ENCODE results near the gene NHSL2.

The NHSL2 gene

DNA sequence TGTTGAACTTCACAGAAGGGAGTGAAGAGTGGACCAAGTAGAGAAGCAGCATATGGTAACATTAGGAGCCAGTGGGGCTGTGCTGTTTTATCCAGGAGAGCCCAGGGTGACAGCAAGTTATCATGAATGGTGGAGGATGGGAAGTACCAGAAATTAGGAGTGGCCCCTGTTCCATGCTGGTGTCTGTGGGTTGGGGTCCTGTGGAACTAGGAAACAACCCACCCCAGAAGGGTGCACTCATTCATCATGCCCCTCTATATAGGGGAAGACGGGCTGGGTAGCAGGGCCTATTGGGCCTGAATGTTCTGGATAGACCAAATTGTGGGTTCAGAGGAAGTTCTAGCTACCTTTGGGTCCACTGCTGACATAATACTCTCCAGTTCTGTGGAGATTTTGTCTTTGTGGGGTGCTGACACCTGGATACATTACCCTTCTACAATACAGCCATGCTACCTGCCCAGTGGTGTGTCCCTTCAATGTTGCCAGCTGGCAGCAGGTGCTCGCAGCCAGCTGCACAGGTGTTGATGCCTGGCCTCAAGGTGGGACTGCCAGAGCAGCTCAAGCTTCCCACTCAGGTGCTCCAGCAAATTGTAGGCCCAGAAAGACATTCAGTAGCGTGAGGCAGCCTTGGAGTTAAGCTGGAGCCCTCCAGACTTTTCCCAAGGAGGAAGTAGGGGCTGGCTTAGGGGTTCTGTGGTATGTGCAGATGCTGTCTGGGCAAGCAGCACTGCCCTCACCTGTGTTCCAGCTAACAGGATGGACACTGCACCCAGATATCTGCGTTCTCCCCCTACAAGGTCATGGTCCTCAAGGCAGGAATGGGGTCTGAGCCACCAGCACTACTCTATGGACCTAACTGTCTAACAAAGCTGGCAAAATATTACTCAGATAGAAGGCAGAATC, 106.5 kb downstream of the NHSL2 start:
- in situ Hi-C loops (cut with HindIII; ENCODE audit: low sequenced_read_pairs) = loop anchor here (5.0 kb wide), 3 partner anchors 65 to 160 kb away; no protein-coding TSS in a partner anchor

- in situ Hi-C loops (cut with HindIII; ENCODE audit: low sequenced_read_pairs) = loop anchor here (5.0 kb wide), 3 partner anchors 66 to 159 kb away; no protein-coding TSS in a partner anchor
These were observed 107.8 kb downstream of the NHSL2 start for GRCh38 chrX:72018277-72019112.

GRCh38 chrX:72019487-72019886, 108.8 kb downstream of the NHSL2 start:
- in situ Hi-C loops (cut with HindIII; ENCODE audit: low sequenced_read_pairs) = loop anchor here (5.0 kb wide), 3 partner anchors 67 to 158 kb away; no protein-coding TSS in a partner anchor

- in situ Hi-C loops (cut with HindIII; ENCODE audit: low sequenced_read_pairs) = no loop called here
These were observed 109.6 kb downstream of the NHSL2 start for GRCh38 chrX:72020204-72020603.

DNA sequence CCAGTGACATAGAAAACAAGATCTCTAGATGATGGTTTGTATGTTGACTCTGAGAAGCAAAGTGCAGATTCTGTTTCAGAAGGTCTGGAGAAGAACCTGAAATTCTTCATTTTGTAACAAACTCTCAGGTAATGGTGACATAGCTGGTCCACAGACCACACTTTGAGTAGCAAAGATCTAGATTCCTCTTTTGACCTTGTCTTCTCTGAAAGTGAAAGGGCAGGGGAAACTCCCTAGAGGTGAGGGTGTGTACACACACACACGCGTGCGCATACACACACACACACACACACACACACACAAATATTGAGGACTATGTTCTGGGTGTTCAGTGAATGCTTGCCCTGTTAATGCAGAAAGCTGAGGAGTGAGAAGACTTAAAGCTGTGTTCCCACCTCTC, 110.1 kb downstream of the NHSL2 start:
- in situ Hi-C loops (cut with HindIII; ENCODE audit: low sequenced_read_pairs) = no loop called here

DNA sequence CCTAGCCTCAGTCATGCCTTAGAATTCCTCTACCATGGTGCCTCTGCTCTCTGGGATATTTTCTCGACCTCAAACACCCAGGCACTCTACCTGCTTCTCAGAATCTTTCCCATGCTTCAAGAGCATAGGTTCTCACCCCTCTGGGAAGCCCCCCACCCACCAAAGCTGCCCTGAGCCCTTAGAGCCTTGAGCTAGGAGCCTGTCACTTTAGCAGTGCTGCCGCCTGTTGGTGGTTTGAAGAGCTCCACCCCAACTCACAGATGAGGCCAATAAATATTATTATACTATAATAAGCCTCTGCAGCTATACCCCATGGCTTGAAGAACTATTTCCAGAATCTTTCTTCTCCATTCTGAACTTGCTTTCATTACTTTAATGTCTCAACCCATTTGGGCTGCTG, 111.3 kb downstream of the NHSL2 start:
- in situ Hi-C loops (cut with HindIII; ENCODE audit: low sequenced_read_pairs) = no loop called here

DNA sequence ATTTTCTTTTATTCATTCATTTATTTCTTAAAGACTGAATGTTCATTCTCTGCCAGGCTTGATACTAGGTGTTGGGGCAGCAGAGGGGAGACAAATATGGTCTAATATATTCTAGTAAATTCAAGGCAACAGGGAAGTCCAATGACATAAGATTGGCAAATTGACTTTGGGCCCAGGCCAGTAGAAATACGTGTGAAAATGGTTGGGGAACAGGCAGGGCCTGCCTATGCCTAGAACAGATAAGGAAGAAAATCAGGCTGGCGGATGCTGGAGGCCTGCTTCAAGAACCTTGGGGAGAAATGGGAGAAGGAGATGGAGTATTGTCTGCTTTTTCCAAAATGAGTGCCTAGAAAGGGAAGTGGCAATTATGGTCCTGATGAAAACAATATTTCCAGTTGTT, 112.4 kb downstream of the NHSL2 start:
- in situ Hi-C loops (cut with HindIII; ENCODE audit: low sequenced_read_pairs) = no loop called here

DNA sequence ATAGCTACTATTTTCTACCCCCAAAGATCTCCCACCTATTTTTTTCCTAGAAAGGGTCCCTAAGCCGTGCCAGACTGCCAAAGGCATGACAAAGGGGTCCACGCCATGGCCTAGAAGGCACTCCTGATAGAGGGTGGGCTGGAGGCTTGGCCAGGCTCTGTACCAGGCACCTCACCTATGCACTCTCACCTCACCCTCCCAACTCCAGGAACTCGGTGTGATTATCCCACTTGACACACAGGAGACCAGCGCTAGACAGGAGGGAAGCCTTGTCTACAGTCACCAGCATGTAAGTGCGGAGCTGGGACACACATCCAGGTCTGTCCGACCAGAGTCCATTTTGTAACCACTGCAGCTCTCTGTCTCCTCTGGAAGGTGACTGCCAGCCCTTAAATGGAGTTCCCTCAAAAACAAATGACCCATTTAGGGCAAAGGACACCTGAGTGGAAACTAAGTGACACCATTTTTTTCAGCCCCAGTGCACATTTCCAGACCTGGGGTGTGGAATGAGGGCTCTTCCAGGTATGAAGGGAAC, 114.7 kb downstream of the NHSL2 start:
- in situ Hi-C loops (cut with HindIII; ENCODE audit: low sequenced_read_pairs) = no loop called here

DNA sequence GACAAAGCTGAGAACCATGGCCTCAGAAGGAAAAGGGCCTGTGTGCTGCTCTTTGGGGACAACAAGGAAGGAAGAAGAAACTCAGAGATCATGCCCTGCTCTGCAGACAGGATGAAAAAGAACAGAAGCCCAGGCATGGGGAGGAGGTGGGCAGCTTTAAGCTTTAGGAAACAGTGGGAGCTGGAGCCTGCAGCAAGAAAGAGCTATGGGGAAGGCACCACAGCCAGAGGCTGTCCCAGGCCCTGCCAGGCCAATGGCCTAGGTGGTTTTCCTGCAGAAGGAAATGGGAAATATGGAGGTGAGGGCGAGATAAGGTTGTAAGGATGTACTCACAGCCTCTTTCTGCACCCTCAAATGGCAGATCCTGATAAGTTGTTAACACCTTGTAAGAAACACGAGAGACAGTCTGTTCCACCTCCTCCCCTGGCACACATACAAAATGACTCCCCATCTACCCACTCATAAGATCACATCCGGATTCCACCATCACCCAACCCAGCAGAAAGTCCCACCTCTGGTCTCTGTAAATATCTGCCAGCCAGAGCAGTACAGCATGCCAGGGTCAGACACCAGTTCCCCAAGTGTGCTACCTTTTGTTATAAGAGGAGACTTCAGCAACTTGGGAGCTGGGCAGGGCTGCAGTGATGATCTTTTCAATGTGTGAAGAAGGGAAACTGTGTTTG, 115.8 kb downstream of the NHSL2 start:
- in situ Hi-C loops (cut with HindIII; ENCODE audit: low sequenced_read_pairs) = no loop called here

- in situ Hi-C loops (cut with HindIII; ENCODE audit: low sequenced_read_pairs) = no loop called here
These were observed 116.6 kb downstream of the NHSL2 start for GRCh38 chrX:72027024-72027913.

- in situ Hi-C loops (cut with HindIII; ENCODE audit: low sequenced_read_pairs) = no loop called here
These were observed 117.3 kb downstream of the NHSL2 start for GRCh38 chrX:72027914-72028307.

GRCh38 chrX:72028701-72029470, 118.2 kb downstream of the NHSL2 start:
- in situ Hi-C loops (cut with HindIII; ENCODE audit: low sequenced_read_pairs) = no loop called here

DNA sequence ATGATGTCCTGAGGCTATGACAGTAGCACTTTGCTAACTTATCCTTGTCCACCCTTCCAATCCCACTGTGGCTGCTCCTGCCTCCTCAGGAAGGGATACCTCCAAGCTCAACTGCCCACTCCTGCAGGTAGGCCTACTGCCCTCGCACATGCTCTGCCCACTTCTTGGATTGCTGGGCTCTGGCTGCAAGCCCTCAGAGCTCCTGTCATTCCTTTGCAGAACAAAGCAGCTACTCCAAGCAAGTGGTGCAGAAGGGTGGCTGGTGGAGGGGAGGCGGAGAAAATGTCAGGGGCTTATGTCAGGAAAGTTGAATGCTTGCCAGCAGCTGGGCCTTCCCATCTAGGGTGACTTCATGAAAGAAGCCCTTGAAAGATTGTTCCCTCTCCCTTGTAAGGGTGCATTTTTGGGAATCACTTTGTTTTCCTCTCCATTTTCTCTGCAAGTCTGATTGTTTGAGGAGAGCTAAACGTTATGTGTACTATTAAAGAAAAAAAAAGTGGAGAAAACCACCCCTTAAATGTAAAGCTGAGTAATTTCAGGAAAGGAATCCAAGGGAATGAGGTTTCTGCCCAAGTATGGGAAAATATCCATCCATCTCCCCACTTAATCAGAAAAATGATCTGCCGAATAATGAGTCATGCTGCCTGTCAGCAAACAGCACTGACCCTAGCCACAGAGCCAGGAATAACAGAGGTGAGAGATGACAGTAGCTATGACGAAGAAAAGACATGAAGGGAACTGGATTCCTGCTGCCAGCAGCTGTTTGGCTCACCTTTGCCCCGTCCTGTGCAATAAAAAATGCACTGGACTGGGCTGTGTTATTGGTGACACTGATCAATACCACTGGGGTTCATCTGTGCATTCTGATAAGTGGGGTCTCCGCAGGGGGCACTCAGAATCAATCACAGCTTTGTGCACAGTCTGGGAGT, 119.1 kb downstream of the NHSL2 start:
- in situ Hi-C loops (cut with HindIII; ENCODE audit: low sequenced_read_pairs) = no loop called here

GRCh38 chrX:72030431-72030830, 119.8 kb downstream of the NHSL2 start:
- in situ Hi-C loops (cut with HindIII; ENCODE audit: low sequenced_read_pairs) = no loop called here

- in situ Hi-C loops (cut with HindIII; ENCODE audit: low sequenced_read_pairs) = no loop called here
These were observed 120.5 kb downstream of the NHSL2 start for GRCh38 chrX:72031118-72031517.

- in situ Hi-C loops (cut with HindIII; ENCODE audit: low sequenced_read_pairs) = no loop called here
These were observed 121.0 kb downstream of the NHSL2 start for GRCh38 chrX:72031634-72032033.

- in situ Hi-C loops (cut with HindIII; ENCODE audit: low sequenced_read_pairs) = no loop called here
These were observed 127.0 kb downstream of the NHSL2 start for GRCh38 chrX:72037601-72038000.

DNA sequence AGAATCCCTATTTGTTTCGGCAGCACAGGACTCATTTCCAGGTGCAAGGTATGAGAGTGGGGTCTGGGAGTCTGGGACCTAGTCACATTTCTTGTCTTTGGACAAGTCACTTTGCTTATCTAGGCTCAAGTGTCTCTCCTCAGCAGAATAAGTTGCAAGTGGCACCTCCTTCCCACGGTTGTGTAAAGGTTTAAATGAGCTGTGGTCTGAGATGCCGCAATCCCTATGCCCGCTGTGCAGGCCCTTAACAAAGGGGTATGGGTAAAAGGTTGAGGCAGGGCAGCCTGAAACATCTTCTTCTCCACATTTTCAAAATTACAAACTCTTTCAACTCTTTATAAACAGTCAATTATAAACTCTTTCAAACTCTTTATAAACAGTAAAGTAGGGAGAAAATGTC, 127.4 kb downstream of the NHSL2 start:
- in situ Hi-C loops (cut with HindIII; ENCODE audit: low sequenced_read_pairs) = no loop called here

All from endothelial cell of hepatic sinusoid (primary cell).